HUES6 (cell line): ENCODE measurements around the gene SH2D6.

Experiments
- H3K27ac ChIP-seq: 2 replicates; pipeline ENCODE4 v1.7.0; 2013; ENCODE audit warnings: low read depth, mild to moderate bottlenecking, low read length, inconsistent platforms
- H3K27me3 ChIP-seq: 2 replicates; pipeline ENCODE4 v1.6.1; 2013; ENCODE audit warnings: low read length; ENCODE audit not compliant: control insufficient read depth, insufficient read depth
- H3K36me3 ChIP-seq: 2 replicates; pipeline ENCODE4 v1.6.1; 2013; ENCODE audit warnings: low read length; ENCODE audit not compliant: control insufficient read depth, insufficient read depth
- H3K4me1 ChIP-seq: 2 replicates; pipeline ENCODE4 v1.6.1; 2013; ENCODE audit warnings: low read length; ENCODE audit not compliant: control insufficient read depth, insufficient read depth
- H3K4me3 ChIP-seq: 2 replicates; pipeline ENCODE4 v1.5.1; 2013; ENCODE audit warnings: low read depth, low read length
- H3K9ac ChIP-seq: one replicate; pipeline ENCODE4 v1.6.1; 2013; ENCODE audit warnings: mild to moderate bottlenecking, low read length
- H3K9me3 ChIP-seq: 2 replicates; pipeline ENCODE4 v1.6.1; 2013; ENCODE audit warnings: low read depth, low read length; ENCODE audit not compliant: control insufficient read depth, insufficient read depth

The SH2D6 gene

GRCh38 chr2:85425588-85425987 is 7.1 kb downstream of the SH2D6 start:
- Histone ChIP-seq H3K4me3 (no peak overlapping the region), H3K27ac (no peak overlapping the region), H3K9me3 (no peaks in the 10 kb centered on the region), H3K9ac (no peak overlapping the region), H3K4me1 (peaks cover 39% of the 10 kb centered on the region), H3K27me3 (peaks cover 7% of the 10 kb centered on the region; the same call in 1 of the 2 replicates), H3K36me3 (no peaks in the 10 kb centered on the region)

GRCh38 chr2:85427300-85427835 is 8.9 kb downstream of the SH2D6 start:
- peaks cover 7% of the 10 kb centered on the region; the same call in 1 of the 2 replicates for H3K27me3 ChIP-seq
- H3K4me1 ChIP-seq = peaks cover 41% of the 10 kb centered on the region
- H3K9ac ChIP-seq = no peak overlapping the region
- H3K36me3 ChIP-seq = no peaks in the 10 kb centered on the region
- H3K4me3 ChIP-seq = no peak overlapping the region
- no peak overlapping the region for H3K27ac ChIP-seq
- no peaks in the 10 kb centered on the region for H3K9me3 ChIP-seq

- no peak overlapping the region for H3K9ac ChIP-seq
- H3K4me1 ChIP-seq = peaks cover 44% of the 10 kb centered on the region
- no peaks in the 10 kb centered on the region for H3K36me3 ChIP-seq
- no peak overlapping the region for H3K27ac ChIP-seq
- H3K27me3 ChIP-seq = peaks cover 7% of the 10 kb centered on the region; the same call in 1 of the 2 replicates
- no peak overlapping the region for H3K4me3 ChIP-seq
- H3K9me3 ChIP-seq = no peaks in the 10 kb centered on the region
Measured at GRCh38 chr2:85428343-85428881, 9.9 kb downstream of the SH2D6 start.

DNA sequence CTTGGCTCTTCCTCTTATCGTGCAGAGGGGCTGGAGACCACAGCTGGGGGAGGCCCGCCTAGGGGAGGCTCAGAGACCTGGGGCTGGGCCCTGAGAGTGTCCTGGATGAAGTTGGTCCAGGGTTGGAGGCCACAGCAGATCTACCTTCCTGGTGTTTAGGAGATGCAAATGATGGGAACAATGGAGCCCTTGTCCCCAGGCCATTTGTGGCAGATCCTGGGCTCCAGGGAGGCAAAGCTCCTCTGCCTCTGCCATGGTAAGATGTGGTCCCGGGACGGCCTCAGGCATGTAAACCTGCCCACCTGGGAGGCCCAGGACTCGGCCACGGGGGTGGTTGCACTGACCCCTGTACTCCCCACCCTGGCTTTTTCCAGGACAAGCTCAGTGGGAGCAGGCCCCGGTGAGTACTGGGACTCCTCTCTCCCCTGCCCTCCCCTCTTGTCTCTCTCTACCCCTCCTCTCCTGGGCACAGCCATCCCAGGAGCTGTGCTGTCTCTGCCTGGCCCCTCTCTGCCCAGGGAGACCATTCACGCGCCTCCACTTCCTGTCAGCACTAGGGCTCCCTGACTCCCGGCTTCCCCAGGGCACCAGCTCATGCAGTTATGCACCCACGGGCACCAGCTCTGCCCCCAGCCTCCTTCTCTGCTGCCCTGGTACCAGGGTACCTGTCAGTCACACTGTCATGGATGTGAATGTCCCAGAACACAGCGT is 10.9 kb downstream of the SH2D6 start:
- H3K4me3 ChIP-seq = no peak overlapping the region
- no peaks in the 10 kb centered on the region for H3K9me3 ChIP-seq
- peaks cover 7% of the 10 kb centered on the region; the same call in 1 of the 2 replicates for H3K27me3 ChIP-seq
- no peak overlapping the region for H3K27ac ChIP-seq
- H3K4me1 ChIP-seq = peaks cover 51% of the 10 kb centered on the region
- H3K36me3 ChIP-seq = no peaks in the 10 kb centered on the region
- H3K9ac ChIP-seq = no peak overlapping the region

- Histone ChIP-seq H3K27me3 (peaks cover 7% of the 10 kb centered on the region; the same call in 1 of the 2 replicates), H3K36me3 (no peaks in the 10 kb centered on the region), H3K9ac (no peak overlapping the region), H3K27ac (no peak overlapping the region), H3K9me3 (no peaks in the 10 kb centered on the region), H3K4me3 (no peak overlapping the region), H3K4me1 (peaks cover 51% of the 10 kb centered on the region)
Measured at GRCh38 chr2:85429924-85430289, 11.4 kb downstream of the SH2D6 start.

DNA sequence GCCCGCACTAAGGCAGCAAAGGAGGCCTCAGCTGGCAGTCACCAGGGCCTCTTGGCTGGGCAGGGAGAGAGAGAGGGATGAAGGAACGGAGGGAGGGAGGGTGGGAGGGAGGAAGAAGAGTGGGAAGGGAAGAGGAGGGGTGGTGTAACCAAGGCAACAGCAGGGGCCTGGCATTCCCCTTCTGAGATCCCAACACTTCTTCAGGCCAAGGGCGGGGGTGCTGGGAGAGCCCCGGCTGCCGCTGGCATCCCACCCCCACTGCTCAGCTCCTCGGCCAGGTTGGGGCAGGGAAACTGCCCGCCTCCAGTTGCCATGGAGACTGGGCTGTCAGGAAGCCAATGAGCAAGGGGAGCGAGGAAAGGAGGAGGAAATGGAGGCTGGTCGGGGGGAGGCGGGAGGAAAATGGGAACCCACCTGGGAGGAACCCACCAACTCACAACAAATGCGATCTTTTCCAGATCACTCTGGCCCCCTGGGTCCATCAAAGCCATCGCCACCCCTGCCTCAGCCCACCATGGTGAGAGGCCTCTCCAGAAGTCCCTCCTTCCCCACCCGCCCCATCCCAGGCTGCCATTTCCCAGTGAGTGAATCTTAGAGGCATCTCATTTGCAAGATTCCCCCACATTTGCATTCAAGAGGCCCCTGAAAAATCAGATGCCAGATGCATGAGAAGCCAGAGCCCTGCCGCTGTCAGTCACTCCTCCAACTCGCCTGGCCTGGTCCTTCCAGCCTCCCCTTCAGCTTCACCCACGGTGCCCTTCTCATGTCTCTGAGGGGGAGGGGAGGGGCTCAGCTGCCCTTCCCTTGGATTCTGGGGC is 12.4 kb downstream of the SH2D6 start:
- H3K9ac ChIP-seq = no peak overlapping the region
- no peaks in the 10 kb centered on the region for H3K9me3 ChIP-seq
- H3K27ac ChIP-seq = no peak overlapping the region; the same call in 1 of the 2 replicates
- H3K4me1 ChIP-seq = peaks cover 61% of the 10 kb centered on the region
- peak overlapping the region; percentile 55 for H3K4me3 ChIP-seq
- H3K27me3 ChIP-seq = peaks cover 7% of the 10 kb centered on the region; the same call in 1 of the 2 replicates
- H3K36me3 ChIP-seq = no peaks in the 10 kb centered on the region

- H3K27me3 ChIP-seq = peaks cover 8% of the 10 kb centered on the region; the same call in 1 of the 2 replicates
- no peaks in the 10 kb centered on the region for H3K36me3 ChIP-seq
- H3K4me1 ChIP-seq = peaks cover 68% of the 10 kb centered on the region
- H3K27ac ChIP-seq = no peak overlapping the region
- peak overlapping the region; percentile 55 for H3K4me3 ChIP-seq
- no peak overlapping the region for H3K9ac ChIP-seq
- no peaks in the 10 kb centered on the region for H3K9me3 ChIP-seq
Measured at GRCh38 chr2:85431570-85432205, 13.2 kb downstream of the SH2D6 start.

GRCh38 chr2:85433511-85434089 is 15.1 kb downstream of the SH2D6 start:
- Histone ChIP-seq H3K27ac (no peak overlapping the region), H3K4me1 (peaks cover 75% of the 10 kb centered on the region), H3K9me3 (no peaks in the 10 kb centered on the region), H3K4me3 (no peak overlapping the region), H3K9ac (no peak overlapping the region), H3K27me3 (peaks cover 3% of the 10 kb centered on the region; the same call in 1 of the 2 replicates), H3K36me3 (no peaks in the 10 kb centered on the region)

- H3K36me3 ChIP-seq = no peaks in the 10 kb centered on the region
- H3K27ac ChIP-seq = no peak overlapping the region
- no peak overlapping the region for H3K9ac ChIP-seq
- H3K9me3 ChIP-seq = no peaks in the 10 kb centered on the region
- peaks cover 7% of the 10 kb centered on the region; the same call in 1 of the 2 replicates for H3K27me3 ChIP-seq
- peaks cover 71% of the 10 kb centered on the region for H3K4me1 ChIP-seq
- H3K4me3 ChIP-seq = no peak overlapping the region
Measured at GRCh38 chr2:85434696-85435095, 16.2 kb downstream of the SH2D6 start.

- no peak overlapping the region for H3K9ac ChIP-seq
- no peak overlapping the region for H3K27ac ChIP-seq
- H3K9me3 ChIP-seq = no peaks in the 10 kb centered on the region
- H3K4me3 ChIP-seq = no peak overlapping the region
- H3K27me3 ChIP-seq = peaks cover 7% of the 10 kb centered on the region; the same call in 1 of the 2 replicates
- peaks cover 65% of the 10 kb centered on the region for H3K4me1 ChIP-seq
- H3K36me3 ChIP-seq = no peaks in the 10 kb centered on the region
Measured at GRCh38 chr2:85435220-85435958, 16.9 kb downstream of the SH2D6 start.
